OCI-LY3 (cell line): ENCODE results near the gene BMPR1B.

Experiments
- CTCF ChIP-seq: fragments of 200-600, 300-600 bp; sonication (generic); IDR thresholded peaks from 2 replicates; pipeline ENCODE4 v1.5.1; 2014; ENCODE audit warnings: antibody characterized with exemption, low read length, low read depth
- EZH2phosphoT487 ChIP-seq: fragments of 200-600 bp; shearing (Covaris generic); IDR thresholded peaks from 2 replicates; pipeline ENCODE4 v1.6.1; 2018; ENCODE audit warnings: antibody characterized with exemption, mixed run types, low read depth

- TF ChIP-seq CTCF (no peak), EZH2phosphoT487 (no peak)
Observed at GRCh38 chr4:94947681-94948108, 189.9 kb downstream of the BMPR1B start.
